GM12878 (cell line): Measurements from ENCODE around the gene GNLY. TPM values are rescaled to one million over a fixed set of nuclear protein-coding genes. Genes with fewer than 3 reads are reported as not detected.

Experiments
- ATAC-seq: fragments of 200-7000 bp; cut with Tn5 transposase; 3 replicates; pipeline ENCODE4 v1.9.1; 2020; ENCODE audit warnings: mild to moderate bottlenecking, moderate library complexity
- BruUV-seq: library from RNA; stranded (reverse); fragments of 400-500 nt; replicated peaks from 2 replicates; lab custom pipeline; 2021; lab: Mats Ljungman, UMichigan
- CTCF ChIA-PET: fragments of 300-600 bp; sonication (Branson Sonifier 250); formaldehyde crosslinking; extraction: SDS; loops from one replicate; lab custom pipeline; 2021; ENCODE audit warnings: inconsistent platforms; lab: Yijun Ruan, JAX
- POLR2A ChIA-PET: fragments of 350-600 bp; formaldehyde crosslinking; extraction: SDS; loops from one replicate; lab custom pipeline; 2021; ENCODE audit warnings: inconsistent platforms; lab: Charles Lee
- RAD21 ChIA-PET: fragments of 300-600 bp; sonication (Branson Sonifier 250); formaldehyde crosslinking; loops from one replicate; lab custom pipeline; 2023; ENCODE audit warnings: antibody characterized with exemption; ENCODE audit not compliant: unreplicated experiment; lab: Charles Lee
- SMC1A ChIA-PET: fragments of 300-600 bp; sonication (Branson Sonifier 250); formaldehyde crosslinking; loops from one replicate; lab custom pipeline; 2023; ENCODE audit not compliant: unreplicated experiment, uncharacterized antibody; lab: Charles Lee
- DNase-seq: peaks from one replicate; pipeline ENCODE4 v3.0.0-alpha.2; 2011; ENCODE audit warnings: low read depth, low spot score
- FAIRE-seq: peaks from 3 replicates; lab custom pipeline; 2011; peaks lifted over from hg19 to GRCh38; lab: Jason Lieb, UNC
- H2AFZ ChIP-seq: 2 replicates; pipeline ENCODE4 v1.6.0; 2011; ENCODE audit warnings: low read depth, low read length, control low read depth; ENCODE audit not compliant: control insufficient read depth
- H3K27ac ChIP-seq: 2 replicates; pipeline ENCODE4 v1.5.1; 2011; ENCODE audit warnings: control low read depth; ENCODE audit not compliant: control insufficient read depth, insufficient read depth
- H3K27me3 ChIP-seq, 2 experiments: replicated peaks in 1 of 2; 2 replicates each; pipeline versions ENCODE4 v1.6.0 to v1.6.1; 2011; ENCODE audit warnings: low read length in 1 of 2; ENCODE audit not compliant: control insufficient read depth in 2 of 2, insufficient read depth in 2 of 2
- H3K36me3 ChIP-seq, 2 experiments: 2 replicates each; pipeline ENCODE4 v1.5.1; 2011; ENCODE audit warnings: low read length in 1 of 2; ENCODE audit not compliant: control insufficient read depth in 2 of 2, insufficient read depth in 2 of 2
- H3K4me1 ChIP-seq: 2 replicates; pipeline ENCODE4 v1.6.1; 2011; ENCODE audit warnings: mild to moderate bottlenecking, low read length, moderate library complexity, mixed read lengths; ENCODE audit not compliant: control insufficient read depth, insufficient read depth
- H3K4me2 ChIP-seq: 2 replicates; pipeline ENCODE4 v1.6.0; 2011; ENCODE audit warnings: control low read depth; ENCODE audit not compliant: control insufficient read depth, insufficient read depth
- H3K4me3 ChIP-seq: fragments of 200-600 bp; sonication (generic); 2 replicates; pipeline ENCODE4 v1.5.1; 2016
- H3K79me2 ChIP-seq: 2 replicates; pipeline ENCODE4 v1.6.0; 2011; ENCODE audit warnings: low read length; ENCODE audit not compliant: control insufficient read depth, insufficient read depth
- H3K9ac ChIP-seq: 2 replicates; pipeline ENCODE4 v1.8.0; 2011; ENCODE audit warnings: low read length, control low read depth, mixed read lengths; ENCODE audit not compliant: control insufficient read depth, insufficient read depth
- H3K9me3 ChIP-seq: replicated peaks from 3 replicates; pipeline ENCODE4 v1.5.1; 2011; ENCODE audit warnings: mild to moderate bottlenecking, low read length; ENCODE audit not compliant: control insufficient read depth, insufficient read depth
- H4K20me1 ChIP-seq: 2 replicates; pipeline ENCODE4 v1.6.0; 2011; ENCODE audit not compliant: control insufficient read depth, insufficient read depth
- CREB1 ChIP-seq: IDR thresholded peaks from 2 replicates; pipeline ENCODE4 v1.6.1; 2012; ENCODE audit warnings: low read depth, mild to moderate bottlenecking, inconsistent platforms
- GATAD2B ChIP-seq: fragments of 450-650 bp; conservative IDR thresholded peaks from 2 replicates; pipeline ENCODE4 v1.6.1; 2017; ENCODE audit warnings: low read depth, mild to moderate bottlenecking, moderate library complexity
- IKZF1 ChIP-seq: fragments of 450-650 bp; conservative IDR thresholded peaks from 2 replicates; pipeline ENCODE4 v1.6.1; 2017; ENCODE audit warnings: antibody characterized with exemption, mild to moderate bottlenecking
- STAT3 ChIP-seq: IDR thresholded peaks from 2 replicates; pipeline ENCODE4 v1.6.1; 2011; ENCODE audit warnings: low read depth, low read length, improper control_type of control experiment
- WGBS: methylation state at CpG from one replicate; pipeline ENCODE4 v1.1.6; 2016; ENCODE audit warnings: low lambda C conversion rate; ENCODE audit not compliant: insufficient replicate concordance, insufficient coverage; ENCODE audit errors: missing lambda C conversion rate; 5-methylcytosine and 5-hydroxymethylcytosine counted together
- in situ Hi-C: fragments of 300-500 bp; cut with MboI; formaldehyde crosslinking; loops from 9 replicates; pipeline ENCODE4 v1.14.3; 2018; ENCODE audit warnings: mixed read lengths
- intact Hi-C: fragments of 100-400 bp; cut with micrococcal nuclease; formaldehyde crosslinking; loops from one replicate; pipeline ENCODE4 v1.14.2; 2022; ENCODE audit not compliant: unreplicated experiment
- polyA plus RNA-seq, 11 experiments: library from polyadenylated mRNA; depleted of rRNA in 4 of 11; unstranded in 6 of 11; stranded (reverse) in 5 of 11; fragments of >200 nt; fragmentation: Nextera tagmentation in 4 of 11; fragmentation: Illumina TruSeq in 1 of 11; extraction: Ambion mirVana in 4 of 11; extraction: Trizol in 1 of 11; gene quantifications; 1 replicate in 1 of 11; 2 replicates in 10 of 11; pipeline versions ENCODE4 v1.2.1 to v1.2.3, GENCODE V29; 2011 to 2016; ENCODE audit warnings: inconsistent platforms in 2 of 11, missing spikeins in 2 of 11, low read depth in 1 of 11
- total RNA-seq, 4 experiments: library from RNA; depleted of rRNA in 3 of 4; stranded (reverse); fragments of >200 nt in 3 of 4; fragmentation: Illumina TruSeq in 1 of 4; extraction: Trizol in 1 of 4; gene quantifications; 2 replicates each; pipeline versions ENCODE4 v1.2.1 to v1.2.3, GENCODE V29; 2013 to 2021

The GNLY gene
- total and polyA plus RNA-seq, 10 of the 15 experiments (the other 5 are each of a cell fraction or from before 2014, with no cell fraction given) = 0.18 to 0.42 TPM; not detected in 8

- SMC1A ChIA-PET = interaction anchor here (0.7 to 4.2 kb wide), 14 partner anchors 9 to 332 kb away, joined by 3 to 30 read pairs (median 4); no protein-coding TSS in a partner anchor
- CTCF ChIA-PET = interaction anchor here (0.9 to 8.2 kb wide), 12 partner anchors 9 to 108 kb away, joined by 3 to 82 read pairs (median 5); no protein-coding TSS in a partner anchor
- Histone ChIP-seq H3K9ac (no peak overlapping the region), H3K9me3 (peaks cover 16% of the 10 kb centered on the region; the same call in 2 of the 3 replicates), H3K27me3 (peaks cover 0 to 16% of the 10 kb centered on the region in 2 experiments; a peak in 3 of 4 replicates), H3K36me3 (no peaks in the 10 kb centered on the region), H2AFZ (no peak overlapping the region), H3K4me2 (no peak overlapping the region), H4K20me1 (no peaks in the 10 kb centered on the region), H3K79me2 (no peaks in the 10 kb centered on the region), H3K4me3 (no peak overlapping the region), H3K4me1 (peaks cover 16% of the 10 kb centered on the region), H3K27ac (no peak overlapping the region)
- RAD21 ChIA-PET = interaction anchor here (0.7 to 2.3 kb wide), 12 partner anchors 8 to 249 kb away, joined by 3 to 17 read pairs (median 4); partner anchors contain the start of gene ATOH8
- ATAC-seq = no peak
- no peak for FAIRE-seq
- POLR2A ChIA-PET = interaction anchor here (0.7 to 1.4 kb wide), 4 partner anchors 9 to 134 kb away, joined by 3 to 7 read pairs (median 4); partner anchors contain the start of gene C2orf68
- no peak for DNase-seq
- in situ Hi-C loops (no loop called here), intact Hi-C loops (no loop called here)
- no TSS peak for BruUV-seq
- WGBS = 67% methylated on average over 8 of the region's 8 CpGs
- no peak for TF ChIP-seq GATAD2B
- TF ChIP-seq STAT3 = no peak
These were observed 51.5 kb downstream of the GNLY start for GRCh38 chr2:85745619-85746018.

DNA sequence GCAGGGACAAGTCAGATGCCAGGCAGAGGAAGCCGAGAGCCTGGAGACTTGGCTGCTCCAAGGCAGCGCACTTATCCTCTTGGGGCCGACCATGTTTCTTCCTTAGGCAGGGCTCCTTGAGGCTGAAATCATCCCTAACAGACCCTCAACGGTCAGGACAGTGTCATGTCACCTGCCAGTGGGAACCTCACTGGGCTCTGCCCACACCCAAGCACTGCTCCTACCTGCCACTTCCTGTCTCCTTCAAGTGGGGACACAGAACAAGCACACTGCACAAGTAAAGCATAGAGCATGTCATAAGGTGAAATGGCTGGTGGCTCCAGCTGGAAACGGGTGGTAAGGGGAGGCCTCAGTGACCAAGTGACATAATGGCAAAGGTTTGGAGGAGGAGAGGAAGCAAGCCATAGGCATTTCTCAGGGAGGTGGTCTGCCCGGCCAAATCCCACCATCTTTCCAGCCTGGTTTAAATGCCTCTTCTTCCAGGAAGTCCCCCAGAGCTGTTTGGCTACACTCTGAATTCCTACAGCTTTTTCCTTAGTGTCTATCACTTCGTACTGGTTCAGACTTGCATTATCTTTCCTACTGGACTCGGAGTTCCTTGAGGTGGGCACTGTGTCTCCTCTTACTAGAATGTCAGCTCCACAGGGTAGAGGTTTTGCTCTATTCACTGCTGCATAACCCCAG is 52.3 kb downstream of the GNLY start:
- peaks cover 16% of the 10 kb centered on the region; the same call in 2 of the 3 replicates for H3K9me3 ChIP-seq
- no peak overlapping the region for H3K27ac ChIP-seq
- no peak for ATAC-seq
- 0 out of 2 replicates have a peak, but pooled peaks have one; percentile 27 for TF ChIP-seq IKZF1
- TF ChIP-seq CREB1 = no peak
- TF ChIP-seq, all 136 proteins: peak for 1
- ChIA-PET RAD21 (interaction anchor here (1.7 to 1.9 kb wide), 3 partner anchors 18 to 42 kb away, joined by 4 to 17 read pairs (median 6); no protein-coding TSS in a partner anchor), SMC1A (interaction anchor here (0.9 to 4.2 kb wide), 4 partner anchors 8 to 17 kb away, joined by 4 to 30 read pairs (median 4); no protein-coding TSS in a partner anchor), POLR2A (interaction anchor here (0.6 to 1.2 kb wide), 5 partner anchors 8 to 108 kb away, joined by 3 to 5 read pairs (median 3); no protein-coding TSS in a partner anchor), CTCF (interaction anchor here (0.6 to 8.2 kb wide), 10 partner anchors 10 to 177 kb away, joined by 3 to 82 read pairs (median 4); no protein-coding TSS in a partner anchor)
- in situ Hi-C loops = no loop called here
- intact Hi-C loops = no loop called here
- H3K4me3 ChIP-seq = no peak overlapping the region
- peaks cover 16% of the 10 kb centered on the region for H3K4me1 ChIP-seq
- FAIRE-seq = no peak
- H3K27me3 ChIP-seq = peaks cover 0 to 17% of the 10 kb centered on the region in 2 experiments
- WGBS = 53% methylated on average over 8 of the region's 8 CpGs
- no peak overlapping the region for H3K9ac ChIP-seq
- no peak overlapping the region for H2AFZ ChIP-seq
- H4K20me1 ChIP-seq = no peaks in the 10 kb centered on the region
- no peak for DNase-seq
- no peak overlapping the region for H3K4me2 ChIP-seq
- no peaks in the 10 kb centered on the region for H3K79me2 ChIP-seq
- BruUV-seq = no TSS peak
- no peaks in the 10 kb centered on the region for H3K36me3 ChIP-seq
